Erythroblast (primary cell): ENCODE data around the gene PRKG1.

Experiments used
- GATA1 ChIP-seq: IDR thresholded peaks from 2 replicates; pipeline ENCODE4 v1.6.1; 2011; ENCODE audit warnings: low read depth, mild to moderate bottlenecking, control low read depth, low read length, moderate library complexity
- POLR2A ChIP-seq: IDR thresholded peaks from 2 replicates; pipeline ENCODE4 v1.6.1; 2011; ENCODE audit warnings: mild to moderate bottlenecking, low read length

DNA sequence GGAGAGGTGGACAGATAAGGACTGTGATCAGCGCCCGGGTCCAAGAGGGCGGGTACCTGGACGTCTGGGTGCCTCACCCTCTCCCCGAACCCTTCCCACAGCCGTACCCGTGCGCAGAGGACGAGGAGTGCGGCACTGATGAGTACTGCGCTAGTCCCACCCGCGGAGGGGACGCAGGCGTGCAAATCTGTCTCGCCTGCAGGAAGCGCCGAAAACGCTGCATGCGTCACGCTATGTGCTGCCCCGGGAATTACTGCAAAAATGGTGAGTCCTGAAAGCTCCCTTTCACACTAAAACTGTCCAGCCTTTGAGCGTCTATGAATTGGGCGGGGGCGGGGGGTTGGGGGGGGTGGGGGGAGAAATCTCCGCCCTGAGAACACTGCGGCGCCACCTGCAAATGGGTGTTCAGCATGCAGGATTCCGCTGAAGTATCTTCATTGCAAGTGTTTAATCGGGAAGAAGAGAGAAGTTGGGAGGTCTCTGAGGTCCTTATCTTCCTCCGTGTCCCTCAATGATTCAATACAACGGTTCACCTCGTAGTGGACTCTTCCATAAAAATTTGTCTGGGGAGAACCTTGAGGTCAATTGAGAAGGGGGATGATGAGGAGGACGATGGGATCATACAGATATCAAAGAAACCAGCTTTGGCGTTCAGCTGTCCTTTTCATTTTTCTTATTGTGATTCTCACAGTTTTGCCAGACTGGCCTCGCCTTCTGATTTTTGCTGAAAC lies 1240.7 kb downstream of the PRKG1 start:
- no peak for TF ChIP-seq GATA1
- no peak for TF ChIP-seq POLR2A
